ENCODE measurements around the gene LTA4H.
"Not testable (repeated sequence)": the region's sequence is repeated elsewhere in the genome, so short reads cannot be mapped to it uniquely, and the experiment has no call there.

The LTA4H gene

GRCh38 chr12:96035283-96036236, at the start of gene LTA4H:
Gene LTA4H, minus strand, starts transcription at chr12:96035587. Its CDS starts 68 bp downstream, at chr12:96035519.
- DNase-seq: peak; percentile 94

GRCh38 chr12:96084624-96085023, 49.2 kb upstream of the LTA4H start:
- no peak for DNase-seq

- no peak for DNase-seq
Observed at GRCh38 chr12:96083020-96083719, 47.8 kb upstream of the LTA4H start.

- DNase-seq: no peak
Observed at GRCh38 chr12:96081596-96081995, 46.2 kb upstream of the LTA4H start.

- no peak for DNase-seq
Observed at GRCh38 chr12:96078231-96079135, 43.1 kb upstream of the LTA4H start.

GRCh38 chr12:96077081-96077480, 41.7 kb upstream of the LTA4H start:
- no peak for DNase-seq

GRCh38 chr12:96075560-96075959, 40.2 kb upstream of the LTA4H start:
- no peak for DNase-seq

- DNase-seq: no peak
Observed at GRCh38 chr12:96073346-96074330, 38.3 kb upstream of the LTA4H start.

GRCh38 chr12:96070670-96071279, 35.4 kb upstream of the LTA4H start:
- no peak for DNase-seq

- no peak for DNase-seq
Observed at GRCh38 chr12:96069511-96070231, 34.3 kb upstream of the LTA4H start.

GRCh38 chr12:96068636-96069035, 33.2 kb upstream of the LTA4H start:
- no peak for DNase-seq

GRCh38 chr12:96068111-96068510, 32.7 kb upstream of the LTA4H start:
- DNase-seq: no peak

- DNase-seq: not testable (repeated sequence)
Observed at GRCh38 chr12:96065776-96066175, 30.4 kb upstream of the LTA4H start.

GRCh38 chr12:96064966-96065365, 29.6 kb upstream of the LTA4H start:
- no peak for DNase-seq

- DNase-seq: no peak
Observed at GRCh38 chr12:96064271-96064670, 28.9 kb upstream of the LTA4H start.

GRCh38 chr12:96063046-96063445, 27.7 kb upstream of the LTA4H start:
- no peak for DNase-seq

GRCh38 chr12:96061864-96062453, 26.6 kb upstream of the LTA4H start:
- peak; percentile 62 for DNase-seq

- no peak for DNase-seq
Observed at GRCh38 chr12:96061323-96061722, 25.9 kb upstream of the LTA4H start.

GRCh38 chr12:96060041-96060440, 24.7 kb upstream of the LTA4H start:
- DNase-seq: no peak

GRCh38 chr12:96057986-96058553, 22.7 kb upstream of the LTA4H start:
- DNase-seq: no peak

Data from activated CD4-positive, alpha-beta T cell treated with anti-CD3 and anti-CD28 coated beads for 1 hour (primary cell).